COLO668 (cell line): Measurements from ENCODE around the gene SYNJ2.

Source experiments
- DNase-seq: peaks from one replicate; lab custom pipeline; 2025; ENCODE audit not compliant: unreplicated experiment; lab: John Stamatoyannopoulos, UW

Gene SYNJ2

GRCh38 chr6:157978021-157978783, 3.5 kb upstream of the SYNJ2 start:
- DNase-seq: no peak

GRCh38 chr6:157980288-157981131, 1.2 kb upstream of the SYNJ2 start:
- no peak for DNase-seq

DNA sequence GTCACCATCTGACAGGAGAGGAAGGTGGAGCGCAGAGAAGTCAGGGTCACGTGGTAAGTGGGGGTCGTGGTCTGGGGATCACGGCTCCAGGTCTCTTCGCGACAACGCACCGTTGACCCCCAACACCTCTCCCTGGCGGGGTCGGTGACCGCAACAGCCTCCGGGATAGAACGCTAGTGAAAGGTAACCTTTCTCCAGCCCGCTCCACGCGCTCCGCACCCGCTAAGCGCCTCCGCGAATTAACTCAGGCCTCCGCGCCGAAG, 600 bp upstream of the SYNJ2 start:
- no peak for DNase-seq

GRCh38 chr6:157982102-157982562, 469 bp downstream of the SYNJ2 start:
- peak; percentile 77 for DNase-seq

- peak; percentile 45 for DNase-seq
Observed at GRCh38 chr6:157982563-157983405, 1.1 kb downstream of the SYNJ2 start.

GRCh38 chr6:157983406-157984119, 1.9 kb downstream of the SYNJ2 start:
- no peak for DNase-seq

DNA sequence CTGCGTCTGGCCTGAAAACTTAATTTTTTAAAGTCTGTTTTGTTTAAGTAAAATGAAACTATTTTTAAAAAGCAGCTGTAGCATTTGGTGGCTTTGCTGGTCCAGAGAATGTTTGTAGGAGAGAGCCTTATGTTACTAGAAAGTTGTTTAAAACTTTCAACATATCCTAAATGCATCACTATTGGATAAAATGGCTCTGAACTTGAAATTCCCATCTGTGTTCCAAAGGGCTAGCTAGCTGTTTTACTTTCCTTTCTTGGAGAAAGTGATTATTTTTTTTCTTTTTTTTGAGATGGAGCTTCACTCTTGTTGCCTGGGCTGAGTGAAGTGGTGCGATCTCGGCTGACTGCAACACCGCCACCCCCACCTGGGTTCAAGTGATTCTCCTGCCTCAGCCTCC, 2.5 kb downstream of the SYNJ2 start:
- no peak for DNase-seq

GRCh38 chr6:157984686-157985225, 3.1 kb downstream of the SYNJ2 start:
- no peak for DNase-seq

DNA sequence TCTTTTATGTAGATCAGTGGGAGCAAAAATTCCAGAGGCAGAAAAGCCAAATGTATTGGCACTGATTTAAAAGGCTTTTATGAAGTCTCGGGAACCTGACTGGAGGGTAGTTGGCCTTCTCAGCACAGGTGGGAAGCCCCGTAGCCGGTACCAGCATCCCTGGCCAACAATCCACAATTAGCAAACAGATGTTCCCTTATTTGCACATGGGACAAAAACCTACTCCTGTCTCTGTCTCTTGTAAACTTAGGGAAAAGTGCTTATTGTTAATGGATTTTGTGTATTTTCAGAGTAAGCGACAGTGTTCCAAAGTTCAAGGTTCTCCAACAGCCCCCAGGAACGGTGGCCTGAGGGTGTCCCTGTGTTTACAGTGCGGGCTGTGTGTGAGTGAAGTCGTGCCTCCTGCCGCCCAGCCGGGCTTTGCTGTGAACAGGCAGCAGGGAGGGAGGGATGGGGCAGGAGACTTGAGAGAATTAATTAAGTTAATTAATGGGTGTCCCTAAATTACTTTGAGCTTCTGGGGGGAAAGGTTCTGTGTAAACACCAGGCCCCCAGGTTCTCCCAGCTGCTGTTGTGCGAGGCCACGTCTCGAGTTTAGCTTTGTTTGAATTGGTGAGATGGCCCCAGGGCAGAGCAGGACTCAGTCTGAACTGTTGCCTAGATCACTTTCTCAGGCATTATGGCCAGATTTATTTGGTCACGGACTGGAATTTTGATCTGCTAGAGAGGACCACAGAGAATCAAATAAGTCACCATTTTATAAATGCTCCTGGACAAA, 3.9 kb downstream of the SYNJ2 start:
- peak; percentile 68 for DNase-seq

DNA sequence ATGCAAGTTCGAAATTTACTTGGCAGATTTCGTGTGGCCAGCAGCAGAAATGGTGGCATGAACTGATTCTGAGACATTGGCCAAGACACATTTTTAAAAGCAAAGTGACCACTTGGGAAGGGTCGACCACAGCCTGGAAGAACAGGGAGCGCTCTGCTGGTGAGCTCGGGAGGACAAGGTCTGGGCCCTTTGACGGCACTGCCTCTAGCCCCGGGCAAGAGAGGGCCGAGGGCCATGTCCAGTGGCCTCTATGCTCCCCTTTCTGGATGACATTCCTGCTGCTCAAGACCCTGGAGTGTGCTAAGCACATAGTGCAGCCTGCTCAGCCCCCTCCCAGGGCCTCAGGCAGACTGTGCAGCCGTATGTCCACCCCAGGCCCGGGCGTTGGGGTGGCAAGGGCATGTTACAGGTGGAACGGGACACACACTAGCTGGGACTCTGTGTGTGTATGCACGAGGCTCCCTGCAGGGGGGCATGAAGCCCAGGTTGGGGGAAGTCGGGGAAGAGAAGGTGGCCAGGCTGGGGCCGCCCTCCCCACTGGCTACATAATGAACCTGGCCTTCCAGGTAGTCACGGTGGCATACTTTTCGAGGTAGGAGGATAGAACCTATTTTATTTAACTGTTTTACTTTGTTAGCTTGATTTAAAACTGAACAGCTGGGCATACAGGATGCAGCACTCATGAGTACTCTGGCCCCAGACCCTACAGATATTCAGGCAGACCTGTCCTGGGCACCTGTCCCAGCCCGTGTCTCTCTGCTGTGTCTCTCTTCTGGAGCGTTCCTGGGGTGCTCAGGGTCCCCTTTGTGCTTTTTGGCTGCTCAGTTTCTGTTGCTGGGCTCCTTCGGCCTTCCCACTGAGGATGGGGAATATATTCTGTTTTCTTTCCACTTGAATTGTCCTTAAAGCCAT, 6.4 kb downstream of the SYNJ2 start:
- DNase-seq: peak; percentile 39

GRCh38 chr6:157988700-157989063, 7.0 kb downstream of the SYNJ2 start:
- DNase-seq: no peak

DNA sequence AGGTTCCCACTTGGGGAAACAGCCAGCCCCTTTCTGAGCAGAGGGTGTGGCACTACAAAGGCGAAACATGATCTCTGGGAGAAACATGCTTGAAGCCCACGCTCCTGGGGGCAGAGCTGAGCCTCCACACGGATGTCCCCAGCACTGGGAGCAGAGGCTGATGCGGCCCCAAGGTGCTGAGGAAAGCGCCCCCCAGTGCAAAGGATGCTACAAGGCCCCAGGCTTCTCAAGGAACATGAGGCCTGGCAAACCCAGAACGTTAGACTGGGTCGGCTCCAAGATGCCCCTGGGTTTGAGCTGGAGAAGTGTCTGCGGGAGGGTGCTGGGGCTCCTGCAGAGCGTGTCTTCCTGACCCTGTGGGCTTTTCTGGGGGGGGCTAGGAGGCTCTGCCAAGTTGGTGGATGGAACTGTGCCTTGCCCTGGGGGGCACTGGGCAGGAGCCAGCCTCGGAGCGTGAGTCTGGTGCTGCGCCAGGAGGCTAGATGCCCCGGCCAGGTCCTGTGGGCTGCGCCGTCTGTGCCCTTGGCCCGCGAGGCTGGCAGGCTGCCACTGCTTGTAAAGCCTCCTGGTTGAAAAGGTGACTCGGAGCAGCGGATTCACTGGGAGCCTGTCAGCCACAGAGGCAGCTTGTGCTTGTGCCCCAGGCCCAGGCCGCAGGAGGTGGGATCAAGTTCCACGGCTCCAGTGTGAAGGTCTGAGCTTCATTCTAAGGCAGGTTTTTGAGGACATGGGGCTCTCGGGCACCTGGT, 8.1 kb downstream of the SYNJ2 start:
- peak; percentile 75 for DNase-seq

- DNase-seq: no peak
Observed at GRCh38 chr6:157990321-157991066, 8.8 kb downstream of the SYNJ2 start.

DNA sequence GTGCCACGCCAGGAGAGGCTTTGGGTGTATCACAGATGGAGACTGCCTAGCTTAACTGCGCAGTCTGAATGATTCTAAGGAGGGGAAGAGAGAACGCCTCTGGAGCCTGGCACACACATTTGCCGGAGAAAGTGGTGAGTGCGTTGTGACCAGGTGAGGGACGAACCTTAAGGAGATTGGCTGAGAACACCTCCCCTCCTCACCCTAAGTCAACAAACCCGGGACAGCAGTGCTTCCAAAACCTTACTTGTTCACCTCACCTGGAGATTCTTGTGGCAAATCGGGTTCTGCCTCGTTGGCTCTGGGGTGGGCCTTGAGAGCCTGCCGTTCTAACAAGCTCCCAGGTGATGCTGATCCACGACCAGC, 9.4 kb downstream of the SYNJ2 start:
- no peak for DNase-seq

GRCh38 chr6:157993076-157993475, 11.4 kb downstream of the SYNJ2 start:
- DNase-seq: no peak

DNA sequence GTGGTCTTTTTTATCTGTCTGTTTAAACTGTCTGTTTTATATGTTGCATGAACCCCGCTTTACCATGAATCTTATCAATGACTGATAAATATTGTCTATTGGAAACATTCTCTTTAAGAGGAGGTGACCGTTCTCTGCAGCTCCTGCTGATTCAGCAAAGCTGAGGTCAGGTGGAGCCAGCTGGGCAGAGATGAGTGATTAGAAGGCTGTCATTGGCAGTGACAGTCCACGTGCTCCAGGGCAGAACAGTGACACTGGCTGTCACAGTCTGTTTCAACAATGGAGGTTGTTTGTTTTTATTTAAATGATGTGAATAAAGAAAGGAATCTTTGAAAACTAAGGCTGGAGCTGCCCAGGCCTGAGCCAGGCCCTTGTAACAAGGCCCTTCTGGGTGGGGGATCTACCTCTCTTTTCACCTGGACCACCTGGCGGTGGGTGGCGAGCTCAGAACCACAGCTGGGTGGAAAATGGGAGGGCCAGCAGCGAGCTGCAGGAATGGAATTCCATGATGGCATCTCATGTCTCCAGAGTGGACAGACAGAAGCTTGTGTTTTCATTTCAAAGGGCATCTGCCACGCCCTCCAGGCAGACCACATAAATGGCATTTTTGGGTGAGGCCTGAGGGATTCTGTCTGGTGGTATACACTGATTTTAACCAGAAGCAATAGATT, 12.6 kb downstream of the SYNJ2 start:
- DNase-seq: no peak

- no peak for DNase-seq
Observed at GRCh38 chr6:157995458-157995857, 13.8 kb downstream of the SYNJ2 start.
